ENCODE measurements around the gene NCOA3. TPM values are rescaled to one million over a fixed set of nuclear protein-coding genes. Genes with fewer than 3 reads are reported as not detected.

Gene NCOA3
- total RNA-seq, 1 donor from 2014 or later: 187 TPM

GRCh38 chr20:47664744-47665143 lies 163.1 kb downstream of the NCOA3 start:
- Mint-ChIP-seq H3K4me1 (peaks cover 4% of the 10 kb centered on the region), H3K36me3 (ENCODE audit: low read depth) (peaks cover 29% of the 10 kb centered on the region), H3K27me3 (no peaks in the 10 kb centered on the region), H3K9me3 (no peaks in the 10 kb centered on the region), H3K4me3 (no peak overlapping the region), H3K27ac (no peak overlapping the region)
- TF ChIP-seq CTCF (IDR thresholded peaks at IDR 0.05): no peak
- ATAC-seq (ENCODE audit: low read depth) (no peak), DNase-seq (no peak)
- CTCF ChIA-PET: interaction anchor here (0.9 to 1.9 kb wide), 4 partner anchors 12 to 957 kb away, joined by 3 to 28 read pairs (median 5); no protein-coding TSS in a partner anchor
- intact Hi-C loops (cut with micrococcal nuclease): no loop called here
- POLR2A ChIA-PET: interaction anchor here (0.9 kb wide), 1 partner anchor 700 kb away, joined by 3 read pairs; no protein-coding TSS in a partner anchor

- ATAC-seq (ENCODE audit: low read depth) (no peak), DNase-seq (no peak)
- Mint-ChIP-seq H3K4me3 (no peak overlapping the region), H3K27ac (no peak overlapping the region), H3K27me3 (no peaks in the 10 kb centered on the region), H3K36me3 (ENCODE audit: low read depth) (peaks cover 23% of the 10 kb centered on the region), H3K4me1 (peaks cover 4% of the 10 kb centered on the region), H3K9me3 (no peaks in the 10 kb centered on the region)
- TF ChIP-seq CTCF (IDR thresholded peaks at IDR 0.05): no peak
- ChIA-PET POLR2A (interaction anchor here (0.5 to 0.9 kb wide), 2 partner anchors 98 to 699 kb away, joined by 3 read pairs; no protein-coding TSS in a partner anchor), CTCF (interaction anchor here (1.4 to 1.9 kb wide), 3 partner anchors 12 to 957 kb away, joined by 4 to 28 read pairs (median 6); no protein-coding TSS in a partner anchor)
- intact Hi-C loops (cut with micrococcal nuclease): no loop called here
Observed at GRCh38 chr20:47665221-47665991, 163.7 kb downstream of the NCOA3 start.

- ChIA-PET CTCF (interaction anchor here (1.3 kb wide), 1 partner anchor 954 kb away, joined by 4 read pairs; no protein-coding TSS in a partner anchor), POLR2A (interaction anchor here (0.5 kb wide), 1 partner anchor 99 kb away, joined by 3 read pairs; no protein-coding TSS in a partner anchor)
- Mint-ChIP-seq H3K27ac (no peak overlapping the region), H3K4me3 (no peak overlapping the region), H3K27me3 (no peaks in the 10 kb centered on the region), H3K4me1 (peaks cover 4% of the 10 kb centered on the region), H3K36me3 (ENCODE audit: low read depth) (peaks cover 14% of the 10 kb centered on the region), H3K9me3 (no peaks in the 10 kb centered on the region)
- ATAC-seq (ENCODE audit: low read depth): no peak
- intact Hi-C loops (cut with micrococcal nuclease): no loop called here
- no peak for TF ChIP-seq CTCF (IDR thresholded peaks at IDR 0.05)
- DNase-seq: no peak
Observed at GRCh38 chr20:47666304-47666703, 164.6 kb downstream of the NCOA3 start.

- H3K4me1 Mint-ChIP-seq: peaks cover 4% of the 10 kb centered on the region
- no peak overlapping the region for H3K4me3 Mint-ChIP-seq
- intact Hi-C loops (cut with micrococcal nuclease): no loop called here
Observed at GRCh38 chr20:47667086-47667485, 165.4 kb downstream of the NCOA3 start.

More at GRCh38 chr20:47667086-47667485, 165.4 kb downstream of the NCOA3 start:
- Mint-ChIP-seq H3K9me3 (no peaks in the 10 kb centered on the region), H3K27ac (peak overlapping the region; percentile 20), H3K36me3 (ENCODE audit: low read depth) (peaks cover 6% of the 10 kb centered on the region), H3K27me3 (no peaks in the 10 kb centered on the region)
- ChIA-PET POLR2A (interaction anchor here (1.4 kb wide), 1 partner anchor 10 kb away, joined by 6 read pairs; no protein-coding TSS in a partner anchor), CTCF (interaction anchor here (1.3 kb wide), 1 partner anchor 954 kb away, joined by 4 read pairs; no protein-coding TSS in a partner anchor)
- no peak for TF ChIP-seq CTCF (IDR thresholded peaks at IDR 0.05)
- DNase-seq (no peak), ATAC-seq (ENCODE audit: low read depth) (no peak)

Data from activated B cell treated with CpG ODN at 0.5 μM for 24 hours (primary cell).